Brain microvascular endothelial cell (primary cell): ENCODE data around the gene TNFAIP2.
A peak's percentile ranks its signal among the peaks of the same experiment; 100 is the strongest.

Source experiments
- DNase-seq: peaks from one replicate; pipeline ENCODE4 v3.0.0-alpha.2; 2020
- H3K27ac ChIP-seq: fragments of 250-450 bp; sonication (Bioruptor Pico); 2 replicates; pipeline ENCODE4 v1.5.1; 2020; ENCODE audit warnings: mild to moderate bottlenecking, moderate library complexity
- H3K27me3 ChIP-seq: fragments of 250-450 bp; sonication (Bioruptor Pico); replicated peaks from 2 replicates; pipeline ENCODE4 v1.5.1; 2020; ENCODE audit warnings: mild to moderate bottlenecking
- H3K36me3 ChIP-seq: fragments of 250-450 bp; sonication (Bioruptor Pico); replicated peaks from 2 replicates; pipeline ENCODE4 v1.5.1; 2020; ENCODE audit warnings: mild to moderate bottlenecking
- H3K4me3 ChIP-seq: 2 replicates; pipeline ENCODE4 v1.5.1; 2011; ENCODE audit warnings: low read depth, mild to moderate bottlenecking, control low read depth, low read length, moderate library complexity
- CTCF ChIP-seq: IDR thresholded peaks from 2 replicates; pipeline ENCODE4 v1.5.1; 2011; ENCODE audit warnings: low read depth, mild to moderate bottlenecking, moderate library complexity, low read length, control low read depth, inconsistent platforms; ENCODE audit errors: missing control alignments
- in situ Hi-C: cut with HindIII; loops from 2 replicates; pipeline ENCODE4 v1.10.0; 2017; ENCODE audit warnings: low sequenced_read_pairs, low pct_ligation_motif_present

TNFAIP2 gene

GRCh38 chr14:103078860-103079587 lies 44.2 kb upstream of the TNFAIP2 start:
- Histone ChIP-seq H3K4me3 (no peak overlapping the region), H3K36me3 (no peaks in the 10 kb centered on the region), H3K27me3 (peaks cover 2% of the 10 kb centered on the region), H3K27ac (no peak overlapping the region)
- no peak for DNase-seq
- TF ChIP-seq CTCF, result no peak
- in situ Hi-C loops, result no loop called here

GRCh38 chr14:103081951-103082350 lies 41.3 kb upstream of the TNFAIP2 start:
- H3K27me3 ChIP-seq, result peaks cover 13% of the 10 kb centered on the region
- DNase-seq, result no peak
- in situ Hi-C loops, result no loop called here
- no peak overlapping the region for H3K4me3 ChIP-seq
- no peak for TF ChIP-seq CTCF
- no peak overlapping the region for H3K27ac ChIP-seq
- no peaks in the 10 kb centered on the region for H3K36me3 ChIP-seq

GRCh38 chr14:103084021-103084919 lies 39.0 kb upstream of the TNFAIP2 start, which contains the start of gene LBHD2:
Gene LBHD2, plus strand, starts transcription at chr14:103084210. Its CDS starts 1,803 bp downstream, at chr14:103086013.
- H3K36me3 ChIP-seq, result no peaks in the 10 kb centered on the region
- H3K27me3 ChIP-seq, result peaks cover 13% of the 10 kb centered on the region
- TF ChIP-seq CTCF, result no peak
- no peak within 1 kb of the TSS for H3K4me3 ChIP-seq
- H3K27ac ChIP-seq, result no peak within 1 kb of the TSS
- no peak for DNase-seq
- in situ Hi-C loops, result no loop called here

GRCh38 chr14:103085106-103086091 lies 37.9 kb upstream of the TNFAIP2 start:
- Histone ChIP-seq H3K4me3 (no peak overlapping the region), H3K27me3 (peaks cover 13% of the 10 kb centered on the region), H3K27ac (no peak overlapping the region), H3K36me3 (no peaks in the 10 kb centered on the region)
- DNase-seq, result no peak
- TF ChIP-seq CTCF, result peak; percentile 58
- in situ Hi-C loops, result no loop called here

- Histone ChIP-seq H3K27ac (no peak overlapping the region), H3K4me3 (no peak overlapping the region), H3K27me3 (peaks cover 13% of the 10 kb centered on the region), H3K36me3 (no peaks in the 10 kb centered on the region)
- no peak for DNase-seq
- in situ Hi-C loops, result no loop called here
- no peak for TF ChIP-seq CTCF
These were observed 36.4 kb upstream of the TNFAIP2 start for GRCh38 chr14:103086771-103087342.
